ENCODE data around the gene WFS1. TPM values are rescaled to one million over a fixed set of nuclear protein-coding genes. Genes with fewer than 3 reads are reported as not detected.

Gene WFS1
- total and polyA plus RNA-seq, 2 of the 13 experiments (the other 11 are each of a cell fraction or from before 2014, with no cell fraction given) = 39.1 to 42.2 TPM

- no peak for ATAC-seq
- CTCF ChIA-PET (ENCODE audit: low intra/inter-chr PET ratio, low total read pairs) = no interaction called here
- no TSS peak for BruUV-seq (replicated peaks)
- Histone ChIP-seq H3K4me1 (ENCODE audit: insufficient read depth, low read length) (peaks cover 7% of the 10 kb centered on the region; the same call in 1 of the 2 replicates), H2AFZ (ENCODE audit: low read length) (no peak overlapping the region), H4K20me1 (ENCODE audit: insufficient read depth, low read length) (no peaks in the 10 kb centered on the region), H3K9me3 (ENCODE audit: low read length) (no peaks in the 10 kb centered on the region), H3K4me3 (replicated peaks in 1 of 3; ENCODE audit: insufficient read depth in 1 of 3, low read depth in 2 of 3, low read length in 3 of 3) (no peak overlapping the region), H3K36me3 (replicated peaks in 1 of 2; ENCODE audit: control insufficient read depth in 1 of 2, insufficient read depth in 2 of 2, low read length in 2 of 2) (no peaks in the 10 kb centered on the region), H3K4me2 (ENCODE audit: low read depth, low read length) (no peak overlapping the region), H3K9ac (ENCODE audit: insufficient read depth, low read depth, low read length) (no peak overlapping the region), H3K27ac (ENCODE audit: extremely low read length, insufficient read depth, low read length) (no peak overlapping the region), H3K79me2 (ENCODE audit: insufficient read depth, low read length) (no peaks in the 10 kb centered on the region), H3K27me3 (ENCODE audit: control insufficient read depth in 1 of 2, insufficient read depth in 2 of 2, low read length in 2 of 2) (peaks cover 15 to 75% of the 10 kb centered on the region in 2 experiments; a peak in 4 of 5 replicates)
- intact Hi-C loops (cut with micrococcal nuclease; ENCODE audit: unreplicated experiment) (no loop called here), in situ Hi-C loops (cut with HindIII; ENCODE audit: extremely low pct_ligation_motif_present, low pct_unique_long_range_greater_than_20kb) (no loop called here)
- POLR2A ChIA-PET = no interaction called here
- 3% methylated on average over 3 of the region's 4 CpGs for WGBS (ENCODE audit: low lambda C conversion rate)
- TF ChIP-seq ZNF672 (CRISPR knock-in tag; IDR thresholded peaks at IDR 0.05) = no peak
- no peak for TF ChIP-seq DMTF1 (CRISPR knock-in tag; IDR thresholded peaks at IDR 0.05)
- TF ChIP-seq IRX3 (CRISPR knock-in tag; IDR thresholded peaks at IDR 0.05; ENCODE audit: borderline replicate concordance, low read depth) = no peak
- no peak for TF ChIP-seq PRDM10 (CRISPR knock-in tag; IDR thresholded peaks at IDR 0.05; ENCODE audit: low read depth)
- no peak for TF ChIP-seq SRY (CRISPR knock-in tag; IDR thresholded peaks at IDR 0.05)
- no peak for TF ChIP-seq EP300 (IDR thresholded peaks at IDR 0.05; ENCODE audit: low read depth in 2 of 2, low read length in 2 of 2)
- TF ChIP-seq EP300 (CRISPR knock-in tag; IDR thresholded peaks at IDR 0.05; ENCODE audit: borderline replicate concordance) = no peak
- TF ChIP-seq CSRNP2 (CRISPR knock-in tag; conservative IDR thresholded peaks at IDR 0.05; ENCODE audit: low read depth) = no peak
- TF ChIP-seq E2F5 (CRISPR knock-in tag; conservative IDR thresholded peaks at IDR 0.05) = no peak
- no peak for TF ChIP-seq ZNF20 (CRISPR knock-in tag; IDR thresholded peaks at IDR 0.05)
- FAIRE-seq = no peak
- DNase-seq (ENCODE audit: low spot score) = no peak
Measured at GRCh38 chr4:6348408-6348807, 78.8 kb downstream of the WFS1 start.
